ENCODE measurements around the gene SPTLC3. TPM values are rescaled to one million over a fixed set of nuclear protein-coding genes. Genes with fewer than 3 reads are reported as not detected.
A peak's percentile ranks its signal among the peaks of the same experiment; 100 is the strongest.

SPTLC3 gene
- total and polyA plus RNA-seq, 2 of the 13 experiments (the other 11 are each of a cell fraction or from before 2014, with no cell fraction given) = 20.5 to 95.6 TPM

- TF ChIP-seq SP5 (CRISPR knock-in tag; IDR thresholded peaks at IDR 0.05; ENCODE audit: borderline replicate concordance, low read depth) (no peak), MBD4 (IDR thresholded peaks at IDR 0.05; ENCODE audit: borderline replicate concordance, low read length) (no peak), ZNF530 (CRISPR knock-in tag; IDR thresholded peaks at IDR 0.05; ENCODE audit: low read depth) (no peak), NFYB (CRISPR knock-in tag; IDR thresholded peaks at IDR 0.05) (no peak), SOX6 (IDR thresholded peaks at IDR 0.05) (no peak), SOX6 (CRISPR knock-in tag; IDR thresholded peaks at IDR 0.05) (peak; percentile 42), CHD2 (IDR thresholded peaks at IDR 0.05; ENCODE audit: low read depth, low read length) (no peak), SAP130 (CRISPR knock-in tag; IDR thresholded peaks at IDR 0.05; ENCODE audit: low read depth) (0 out of 2 replicates have a peak, but pooled peaks have one; percentile 17), GRHL1 (CRISPR knock-in tag; conservative IDR thresholded peaks at IDR 0.05) (no peak), ZNF446 (CRISPR knock-in tag; IDR thresholded peaks at IDR 0.05) (no peak), NFKB2 (CRISPR knock-in tag; IDR thresholded peaks at IDR 0.05; ENCODE audit: borderline replicate concordance) (no peak), SMAD1 (CRISPR knock-in tag; IDR thresholded peaks at IDR 0.05; ENCODE audit: borderline replicate concordance, low read depth) (no peak), ZBED4 (CRISPR knock-in tag; IDR thresholded peaks at IDR 0.05; ENCODE audit: borderline replicate concordance) (no peak), RFX3 (CRISPR knock-in tag; IDR thresholded peaks at IDR 0.05) (no peak), CSRNP1 (CRISPR knock-in tag; IDR thresholded peaks at IDR 0.05) (no peak), ZNF891 (CRISPR knock-in tag; IDR thresholded peaks at IDR 0.05) (no peak), SNAPC2 (CRISPR knock-in tag; IDR thresholded peaks at IDR 0.05) (no peak), ISL2 (CRISPR knock-in tag; IDR thresholded peaks at IDR 0.05) (no peak), HDAC2 (CRISPR knock-in tag; IDR thresholded peaks at IDR 0.05) (peak; percentile 46; the same call in 1 of the 2 replicates), ZNF225 (CRISPR knock-in tag; IDR thresholded peaks at IDR 0.05) (no peak), DRAP1 (CRISPR knock-in tag; IDR thresholded peaks at IDR 0.05) (0 out of 2 replicates have a peak, but pooled peaks have one; percentile 34), KLF16 (CRISPR knock-in tag; IDR thresholded peaks at IDR 0.05) (peak in 1 of 2 experiments; percentile 67; a peak in 1 of 4 replicates), PPARG (CRISPR knock-in tag; conservative IDR thresholded peaks at IDR 0.05) (peak; percentile 62)
- TF ChIP-seq, protein P1, sequence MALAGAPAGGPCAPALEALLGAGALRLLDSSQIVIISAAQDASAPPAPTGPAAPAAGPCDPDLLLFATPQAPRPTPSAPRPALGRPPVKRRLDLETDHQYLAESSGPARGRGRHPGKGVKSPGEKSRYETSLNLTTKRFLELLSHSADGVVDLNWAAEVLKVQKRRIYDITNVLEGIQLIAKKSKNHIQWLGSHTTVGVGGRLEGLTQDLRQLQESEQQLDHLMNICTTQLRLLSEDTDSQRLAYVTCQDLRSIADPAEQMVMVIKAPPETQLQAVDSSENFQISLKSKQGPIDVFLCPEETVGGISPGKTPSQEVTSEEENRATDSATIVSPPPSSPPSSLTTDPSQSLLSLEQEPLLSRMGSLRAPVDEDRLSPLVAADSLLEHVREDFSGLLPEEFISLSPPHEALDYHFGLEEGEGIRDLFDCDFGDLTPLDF (CRISPR knock-in tag; IDR thresholded peaks at IDR 0.05) = 0 out of 2 replicates have a peak, but pooled peaks have one; percentile 20
These were observed 110.8 kb downstream of the SPTLC3 start (continued) for GRCh38 chr20:13119583-13119982.
